NCI-H446 (cell line): ENCODE measurements around the gene AGPAT3.

Experiments
- DNase-seq, 2 experiments: peaks; one replicate each; lab custom pipeline; 2025; lab: John Stamatoyannopoulos, UW

The AGPAT3 gene

GRCh38 chr21:43924421-43925095 is 59.5 kb downstream of the AGPAT3 start:
- DNase-seq, result no peak

GRCh38 chr21:43925096-43925481 is 60.1 kb downstream of the AGPAT3 start:
- DNase-seq, result no peak

- no peak for DNase-seq
Observed at GRCh38 chr21:43925609-43926008, 60.6 kb downstream of the AGPAT3 start.

- DNase-seq, result no peak
Observed at GRCh38 chr21:43926196-43926595, 61.2 kb downstream of the AGPAT3 start.

GRCh38 chr21:43927591-43928221 is 62.7 kb downstream of the AGPAT3 start:
- no peak for DNase-seq

GRCh38 chr21:43928222-43929125 is 63.5 kb downstream of the AGPAT3 start:
- DNase-seq, result no peak

- no peak for DNase-seq
Observed at GRCh38 chr21:43929217-43929971, 64.4 kb downstream of the AGPAT3 start.

- no peak for DNase-seq
Observed at GRCh38 chr21:43930074-43930847, 65.2 kb downstream of the AGPAT3 start.

- no peak for DNase-seq
Observed at GRCh38 chr21:43930848-43931375, 65.9 kb downstream of the AGPAT3 start.

- DNase-seq, result no peak
Observed at GRCh38 chr21:43931489-43931888, 66.5 kb downstream of the AGPAT3 start.

GRCh38 chr21:43932005-43932404 is 67.0 kb downstream of the AGPAT3 start:
- no peak for DNase-seq

- no peak for DNase-seq
Observed at GRCh38 chr21:43933199-43933598, 68.2 kb downstream of the AGPAT3 start.

GRCh38 chr21:43933680-43934079 is 68.7 kb downstream of the AGPAT3 start:
- DNase-seq, result no peak

GRCh38 chr21:43934116-43934515 is 69.1 kb downstream of the AGPAT3 start:
- no peak for DNase-seq

GRCh38 chr21:43934716-43935705 is 70.0 kb downstream of the AGPAT3 start:
- no peak for DNase-seq

- DNase-seq, result no peak
Observed at GRCh38 chr21:43935711-43936110, 70.7 kb downstream of the AGPAT3 start.

GRCh38 chr21:43936247-43936967 is 71.4 kb downstream of the AGPAT3 start:
- no peak for DNase-seq

GRCh38 chr21:43937051-43937832 is 72.2 kb downstream of the AGPAT3 start:
- DNase-seq, result no peak
